Thyroid gland (tissue), 4 donors: ENCODE measurements around the gene LAMA2. TPM values are rescaled to one million over a fixed set of nuclear protein-coding genes. Genes with fewer than 3 reads are reported as not detected.
"Not testable (repeated sequence)": the region's sequence is repeated elsewhere in the genome, so short reads cannot be mapped to it uniquely, and the experiment has no call there.

Experiments used
- DNase-seq, 2 donors: peaks; one replicate each; pipeline ENCODE4 v3.0.0-alpha.2; 2019
- H3K27ac ChIP-seq, 3 donors: fragments of 200-600 bp; sonication (generic); 1 replicate in 2 of 3; 2 replicates in 1 of 3; pipeline ENCODE4 v1.5.1; 2016 to 2019; ENCODE audit warnings: mild to moderate bottlenecking in 1 of 3, moderate library complexity in 1 of 3
- H3K27me3 ChIP-seq: fragments of 200-600 bp; sonication (generic); one replicate; pipeline ENCODE4 v1.5.1; 2019
- H3K36me3 ChIP-seq, 2 donors: fragments of 200-600 bp; sonication (generic); one replicate each; pipeline ENCODE4 v1.5.1; 2016 to 2019
- H3K4me1 ChIP-seq, 2 donors: fragments of 200-600 bp; sonication (generic); one replicate each; pipeline ENCODE4 v1.5.1; 2017 to 2019
- H3K4me3 ChIP-seq, 3 donors: fragments of 200-600 bp; sonication (generic); replicated peaks in 1 of 3; 1 replicate in 2 of 3; 2 replicates in 1 of 3; pipeline ENCODE4 v1.5.1; 2016; ENCODE audit warnings: mild to moderate bottlenecking in 1 of 3
- H3K9me3 ChIP-seq: fragments of 200-600 bp; sonication (generic); one replicate; pipeline ENCODE4 v1.5.1; 2017
- CTCF ChIP-seq, 6 experiments: fragments of 200-600 bp in 3 of 6; fragments of 450-650 bp in 3 of 6; sonication (generic) in 3 of 6; IDR thresholded peaks; one replicate each; pipeline ENCODE4 v1.5.1; 2016 to 2019; ENCODE audit warnings: antibody characterized with exemption in 6 of 6, mild to moderate bottlenecking in 2 of 6, inconsistent platforms in 1 of 6, moderate library complexity in 1 of 6
- POLR2A ChIP-seq, 2 donors: fragments of 450-650 bp; IDR thresholded peaks; one replicate each; pipeline ENCODE4 v1.6.1; 2017; ENCODE audit warnings: antibody characterized with exemption in 2 of 2, mild to moderate bottlenecking in 2 of 2, moderate library complexity in 1 of 2
- WGBS, 2 donors: methylation state at CpG; one replicate each; pipeline ENCODE4 v1.1.5; 2017; 5-methylcytosine and 5-hydroxymethylcytosine counted together
- intact Hi-C: fragments of 100-400 bp; cut with DNase I; formaldehyde crosslinking; loops from one replicate; pipeline ENCODE4 v1.15.1; 2023
- total RNA-seq, 4 donors: library from RNA; depleted of rRNA; stranded (reverse); fragments of >200 nt; gene quantifications; one replicate each; pipeline ENCODE4 v1.2.3, GENCODE V29; 2016

LAMA2 gene
- total RNA-seq, 4 donors from 2014 or later: 41.4 to 117 (median 78.9) TPM

- no peak for DNase-seq
- no peaks in the 10 kb centered on the region for H3K36me3 ChIP-seq
- intact Hi-C loops: no loop called here
- no peak for TF ChIP-seq POLR2A (IDR thresholded peaks at IDR 0.05)
- TF ChIP-seq CTCF (IDR thresholded peaks at IDR 0.05): no peak
- H3K9me3 ChIP-seq: no peaks in the 10 kb centered on the region
- no peaks in the 10 kb centered on the region for H3K27me3 ChIP-seq
- H3K4me1 ChIP-seq: no peaks in the 10 kb centered on the region
- 83 to 89% methylated on average over 2 of the region's 2 CpGs for WGBS, 2 donors
- H3K4me3 ChIP-seq: no peak overlapping the region
- H3K27ac ChIP-seq: no peak overlapping the region
Measured at GRCh38 chr6:129059650-129060049, 176.7 kb downstream of the LAMA2 start.

- no peak overlapping the region for H3K27ac ChIP-seq
- intact Hi-C loops: no loop called here
Measured at GRCh38 chr6:129069006-129069405, 186.1 kb downstream of the LAMA2 start.

GRCh38 chr6:129073051-129073450 is 190.1 kb downstream of the LAMA2 start:
- Histone ChIP-seq H3K36me3 (no peaks in the 10 kb centered on the region), H3K4me1 (no peaks in the 10 kb centered on the region), H3K27ac (no peak overlapping the region), H3K27me3 (no peaks in the 10 kb centered on the region), H3K4me3 (no peak overlapping the region), H3K9me3 (no peaks in the 10 kb centered on the region)
- intact Hi-C loops: no loop called here
- 96 to 98% methylated on average over 2 of the region's 2 CpGs for WGBS, 2 donors
- DNase-seq: no peak
- TF ChIP-seq CTCF (IDR thresholded peaks at IDR 0.05) (no peak), POLR2A (IDR thresholded peaks at IDR 0.05) (no peak)

More at GRCh38 chr6:129069006-129069405, 186.1 kb downstream of the LAMA2 start:
- DNase-seq: no peak
- H3K9me3 ChIP-seq: no peaks in the 10 kb centered on the region
- no peak for TF ChIP-seq CTCF (IDR thresholded peaks at IDR 0.05)
- TF ChIP-seq POLR2A (IDR thresholded peaks at IDR 0.05): no peak
- H3K4me3 ChIP-seq: no peak overlapping the region
- H3K4me1 ChIP-seq: no peaks in the 10 kb centered on the region
- no peaks in the 10 kb centered on the region for H3K27me3 ChIP-seq
- H3K36me3 ChIP-seq: no peaks in the 10 kb centered on the region

- 71 to 81% methylated on average over 3 of the region's 3 CpGs for WGBS, 2 donors
- H3K4me3 ChIP-seq: no peak overlapping the region
- TF ChIP-seq POLR2A (IDR thresholded peaks at IDR 0.05) (no peak), CTCF (IDR thresholded peaks at IDR 0.05) (no peak)
- intact Hi-C loops: no loop called here
- no peak for DNase-seq
- H3K9me3 ChIP-seq: no peaks in the 10 kb centered on the region
- no peak overlapping the region for H3K27ac ChIP-seq
- H3K4me1 ChIP-seq: no peaks in the 10 kb centered on the region
- no peaks in the 10 kb centered on the region for H3K27me3 ChIP-seq
- no peaks in the 10 kb centered on the region for H3K36me3 ChIP-seq
Measured at GRCh38 chr6:129073691-129074395, 190.9 kb downstream of the LAMA2 start.

GRCh38 chr6:129084406-129084805 is 201.5 kb downstream of the LAMA2 start:
- no peak for DNase-seq
- Histone ChIP-seq H3K27ac (no peak overlapping the region), H3K27me3 (no peaks in the 10 kb centered on the region), H3K36me3 (no peaks in the 10 kb centered on the region), H3K9me3 (no peaks in the 10 kb centered on the region), H3K4me1 (no peaks in the 10 kb centered on the region), H3K4me3 (no peak overlapping the region)
- no peak for TF ChIP-seq CTCF (IDR thresholded peaks at IDR 0.05)
- no peak for TF ChIP-seq POLR2A (IDR thresholded peaks at IDR 0.05)
- intact Hi-C loops: no loop called here

- H3K4me3 ChIP-seq, H3K36me3 ChIP-seq, H3K27me3 ChIP-seq, intact Hi-C loops, H3K9me3 ChIP-seq, H3K27ac ChIP-seq, DNase-seq, H3K4me1 ChIP-seq: not testable (repeated sequence)
- 93 to 100% methylated on average over 2 to 17 of the region's 26 CpGs for WGBS, 2 donors
Measured at GRCh38 chr6:129088481-129088880, 205.5 kb downstream of the LAMA2 start.
